SW 1271 (cell line): ENCODE measurements around the gene AP5Z1.
A peak's percentile ranks its signal among the peaks of the same experiment; 100 is the strongest.

Experiments used
- DNase-seq, 2 experiments: peaks; one replicate each; lab custom pipeline; 2025; lab: John Stamatoyannopoulos, UW

Gene AP5Z1

DNA sequence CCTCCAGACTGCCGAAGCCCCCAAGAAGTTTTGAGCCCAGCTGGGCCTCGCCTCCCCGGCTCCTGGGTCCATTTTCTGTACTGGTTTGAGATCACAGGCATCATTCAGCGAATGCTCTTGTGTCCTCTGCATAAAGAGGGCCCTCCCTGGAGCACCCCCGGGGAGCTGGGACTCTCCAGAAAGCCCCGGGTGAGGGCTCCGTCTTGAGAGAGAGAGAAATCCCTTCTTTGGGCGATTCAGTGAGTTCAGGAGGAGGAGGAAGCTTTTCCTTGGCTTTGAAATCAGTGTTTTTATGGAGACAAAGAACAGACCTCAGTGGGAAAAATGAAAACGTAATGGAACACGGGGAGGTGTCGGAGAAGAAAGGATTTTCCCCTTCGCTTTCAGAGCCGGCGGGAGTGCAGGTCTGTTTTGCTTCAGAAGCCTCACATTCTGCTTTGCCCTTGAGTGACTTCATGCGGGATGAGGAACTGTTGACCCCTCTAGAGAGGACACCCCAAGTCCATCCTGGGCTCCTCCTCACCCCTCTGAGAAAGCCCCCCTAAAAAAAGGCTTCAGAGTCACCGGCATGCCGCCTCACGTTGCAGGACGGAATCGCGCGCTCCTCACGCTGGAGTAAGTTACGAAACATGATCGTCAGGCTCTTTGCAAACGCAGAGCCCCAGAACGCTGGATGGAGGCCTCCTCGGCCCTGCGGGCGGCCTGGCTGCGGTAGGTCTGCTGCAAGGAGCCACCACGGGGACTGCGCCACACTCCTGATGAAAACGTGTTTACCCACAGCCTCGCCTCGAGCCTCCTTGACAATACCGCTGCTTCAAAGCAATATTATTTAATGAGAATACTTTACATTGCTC, 8.5 kb upstream of the AP5Z1 start:
- DNase-seq = no peak

DNA sequence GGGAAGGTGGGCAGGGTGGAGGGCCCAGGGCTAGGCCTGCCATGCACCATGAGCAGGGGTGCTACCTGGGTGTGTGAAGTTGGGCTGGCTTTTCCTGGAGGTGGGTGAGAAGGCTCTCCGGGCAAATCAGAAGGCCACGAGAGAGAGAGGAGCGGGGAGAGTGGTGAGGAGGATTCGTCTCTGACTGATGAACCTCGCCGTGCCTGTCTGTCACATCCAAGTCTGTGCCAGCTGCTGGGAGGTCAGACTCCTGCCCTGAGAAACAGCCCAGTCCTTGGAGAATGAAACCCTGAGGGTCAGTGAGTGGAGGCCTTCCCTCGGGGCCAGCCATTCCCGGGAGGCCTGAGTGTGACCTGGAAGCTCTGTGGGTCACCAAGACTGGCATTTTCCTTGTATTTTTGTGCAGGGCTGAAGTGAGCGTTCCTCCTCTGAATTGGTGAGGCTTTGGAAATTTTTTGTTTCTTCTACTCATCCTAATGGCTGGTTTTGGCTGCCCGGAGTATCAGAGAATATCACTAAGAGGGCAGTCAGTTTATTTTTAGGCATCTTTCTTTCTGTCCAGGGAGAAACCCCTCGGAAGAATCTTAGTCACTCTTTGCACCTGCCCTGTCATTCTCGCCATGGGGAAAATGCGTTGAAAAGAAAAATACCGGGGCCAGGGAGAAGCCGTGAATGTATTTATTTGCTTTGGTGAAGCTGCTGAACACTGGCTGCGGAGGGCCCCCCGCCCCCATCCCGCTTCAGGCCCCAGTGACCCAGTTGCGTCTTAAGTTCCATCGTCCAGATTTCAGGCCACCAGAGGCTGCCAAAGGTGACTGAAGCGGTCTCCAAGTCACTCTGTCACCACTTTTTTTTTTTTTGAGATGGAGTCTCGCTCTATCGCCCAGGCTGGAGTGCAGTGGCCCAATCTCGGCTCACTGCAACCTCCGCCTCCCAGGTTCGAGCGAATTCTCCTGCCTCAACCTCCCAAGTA, 6.5 kb upstream of the AP5Z1 start:
- DNase-seq = no peak

DNA sequence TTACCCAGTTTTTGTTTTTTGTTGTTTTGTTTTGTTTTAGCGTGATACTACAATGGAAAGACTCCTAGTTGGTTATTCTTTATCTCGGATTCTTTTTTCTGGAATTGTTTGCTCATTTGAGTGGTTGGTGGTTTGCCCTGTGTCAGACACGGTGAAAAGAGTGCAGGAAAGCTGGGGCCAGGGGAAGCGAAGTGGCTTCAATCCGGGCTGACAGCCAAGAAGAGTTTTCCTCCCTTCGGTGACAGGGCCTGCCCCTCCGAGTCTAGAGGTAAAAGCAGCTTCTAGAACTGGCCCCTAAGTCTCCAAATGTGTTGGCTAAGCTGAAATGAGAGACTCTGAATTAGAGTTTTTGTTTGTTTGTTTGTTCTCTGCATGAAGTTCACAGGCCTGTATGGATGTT, 5.7 kb upstream of the AP5Z1 start:
- no peak for DNase-seq

DNA sequence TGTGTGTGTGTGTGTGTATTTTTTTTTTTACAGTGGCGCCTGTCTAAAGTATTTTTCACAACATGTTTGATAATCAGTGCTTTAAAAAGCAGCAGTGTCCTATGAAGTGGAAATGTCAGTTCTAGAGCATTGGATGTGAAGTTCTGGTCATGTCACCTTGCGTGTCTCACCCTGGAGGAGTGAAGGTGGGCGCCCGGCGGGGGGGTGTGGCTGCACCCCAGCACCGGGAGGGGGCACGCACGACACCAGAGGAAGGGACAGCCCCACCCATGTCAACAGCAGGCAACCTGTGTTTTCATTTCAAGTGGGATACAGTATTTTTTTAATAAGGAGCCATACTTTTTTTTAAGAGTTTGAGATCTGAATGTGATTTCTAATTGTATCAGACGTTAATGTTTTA, 4.5 kb upstream of the AP5Z1 start:
- DNase-seq = no peak

DNA sequence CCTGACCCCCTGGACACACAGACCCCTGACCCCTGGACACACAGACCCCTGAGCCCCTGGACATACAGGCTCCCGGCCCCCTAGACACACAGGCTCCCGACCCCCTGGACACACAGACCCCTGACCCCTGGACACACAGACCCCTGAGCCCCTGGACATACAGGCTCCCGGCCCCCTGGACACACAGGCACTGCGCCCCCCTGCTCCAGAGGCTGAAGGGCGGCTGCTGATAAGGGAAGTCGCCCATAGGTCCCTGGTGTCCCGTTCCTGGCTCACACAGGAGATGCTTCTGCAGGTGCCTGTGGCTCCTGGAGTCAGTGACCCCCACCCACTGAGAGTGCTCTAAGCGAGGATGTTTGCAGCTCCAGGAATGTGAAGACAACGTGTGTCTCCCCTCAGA, 3.7 kb upstream of the AP5Z1 start:
- no peak for DNase-seq

- no peak for DNase-seq
Observed at GRCh38 chr7:4772306-4772705, 3.1 kb upstream of the AP5Z1 start.

DNA sequence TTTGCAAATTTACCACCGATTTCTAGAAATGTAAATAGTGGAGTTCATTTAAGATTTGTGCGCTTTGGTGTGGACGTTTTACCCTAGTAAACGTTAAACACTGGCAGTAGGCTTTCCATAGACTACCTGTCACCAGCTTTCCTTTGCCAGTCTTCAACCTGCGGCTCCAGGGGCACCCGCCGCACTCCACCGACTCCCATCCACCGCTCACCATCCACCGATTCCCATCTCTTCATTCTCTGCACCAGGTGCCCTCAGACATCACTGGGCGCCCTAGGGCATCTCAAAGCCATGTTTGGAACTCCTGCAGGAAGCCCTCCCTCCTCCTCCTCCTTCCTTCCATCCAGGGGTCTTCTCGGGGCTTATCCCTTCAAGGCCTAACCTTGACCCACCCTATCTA, 1.4 kb upstream of the AP5Z1 start:
- no peak for DNase-seq

DNA sequence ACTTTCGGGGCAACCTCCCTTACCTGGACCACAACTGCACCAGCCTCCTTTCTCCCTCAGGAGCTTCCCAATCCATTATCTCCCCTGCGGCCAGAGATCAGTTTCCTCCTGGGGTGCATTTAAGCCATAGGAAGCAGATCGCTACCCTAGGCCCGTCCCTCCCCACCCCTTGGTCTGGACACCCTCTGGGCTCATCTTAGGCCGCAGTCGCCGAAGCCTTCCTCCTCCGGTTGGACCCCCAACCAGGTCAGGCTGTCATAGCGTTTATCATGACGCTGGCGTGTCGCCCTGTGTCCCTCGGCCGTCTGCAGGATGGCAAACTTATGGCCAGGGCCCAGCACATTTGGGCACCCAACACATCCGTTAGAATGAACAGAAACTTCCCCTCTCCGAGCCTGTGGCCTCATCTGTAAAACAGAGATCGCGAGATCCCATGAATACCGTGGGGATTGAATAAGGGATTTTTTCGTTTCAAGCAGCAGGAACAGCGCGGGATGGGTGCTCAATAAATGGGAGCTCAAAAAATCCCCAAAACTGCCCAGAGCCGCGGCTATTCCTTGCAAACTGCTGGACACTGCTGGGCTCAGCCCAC, 669 bp upstream of the AP5Z1 start:
- peak; percentile 54 to 67 for DNase-seq

DNA sequence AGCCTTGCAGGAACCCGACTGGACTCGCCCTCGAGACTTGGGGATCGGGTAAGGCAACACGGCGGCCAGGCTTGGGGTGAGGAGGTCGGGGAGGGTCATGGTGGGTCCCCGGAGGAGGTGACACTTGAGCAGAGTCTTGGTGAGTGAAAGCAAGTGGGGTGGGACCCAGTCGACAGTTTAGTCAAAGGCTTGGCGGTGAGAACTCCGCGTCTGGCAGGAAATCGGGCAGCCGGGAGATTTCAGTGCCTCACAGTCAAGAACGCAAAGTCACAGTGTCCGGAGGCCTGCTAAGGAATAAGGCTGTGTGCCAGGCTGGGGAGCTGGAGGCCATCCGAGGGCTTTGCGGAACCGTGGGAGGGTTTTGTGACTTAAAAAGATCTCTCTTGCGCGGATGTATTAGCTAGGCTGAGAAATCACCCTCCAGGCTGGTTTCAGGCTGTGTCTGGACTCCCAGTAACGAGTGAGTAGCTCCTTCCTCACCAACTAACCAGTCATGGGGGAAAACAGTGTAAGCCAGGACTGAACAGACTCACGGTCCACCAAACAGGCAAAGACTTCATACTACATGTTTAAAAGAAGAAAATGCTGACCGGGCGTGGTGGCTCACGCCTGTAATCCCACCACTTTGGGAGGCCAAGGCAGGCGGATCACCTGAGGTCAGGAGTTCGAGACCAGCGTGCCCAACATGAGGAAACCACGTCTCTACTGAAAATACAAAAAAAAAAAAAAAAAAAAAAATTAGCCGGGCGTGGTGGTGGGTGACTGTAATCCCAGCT, 613 bp downstream of the AP5Z1 start:
- no peak for DNase-seq

- DNase-seq = no peak
Observed at GRCh38 chr7:4779118-4779517, 3.7 kb downstream of the AP5Z1 start.

DNA sequence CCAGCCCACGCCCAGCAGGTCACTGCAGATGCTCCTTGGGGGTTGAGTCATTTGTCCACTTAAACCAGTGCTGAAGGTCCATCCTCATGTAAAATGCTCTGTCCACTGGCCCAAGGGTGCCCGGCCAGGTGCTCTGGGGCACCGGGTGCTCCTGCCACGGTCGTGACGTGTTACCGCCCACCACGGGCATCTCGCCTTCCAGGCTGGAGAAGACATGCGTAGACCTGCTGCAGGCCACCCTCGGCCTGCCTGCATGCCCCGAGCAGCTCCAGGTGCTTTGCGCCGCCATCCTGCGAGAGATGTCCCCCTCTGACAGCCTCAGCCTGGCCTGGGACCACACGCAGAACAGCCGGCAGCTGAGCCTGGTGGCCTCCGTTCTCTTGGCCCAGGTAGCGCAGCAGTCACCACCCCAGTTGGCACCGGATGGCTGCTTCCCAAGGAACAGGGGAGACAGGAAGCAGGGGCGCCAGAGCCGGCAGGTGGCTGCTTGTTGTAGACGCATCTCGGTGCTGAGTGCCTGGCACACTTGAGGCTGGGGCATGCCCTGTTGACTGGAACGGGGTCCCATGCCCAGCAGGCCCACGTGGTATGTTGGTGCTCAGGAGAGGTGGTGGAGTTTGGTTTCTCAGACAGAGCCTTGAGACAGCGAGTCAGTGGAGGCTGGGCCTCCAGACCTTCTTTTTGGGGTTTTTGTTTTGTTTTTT, 6.1 kb downstream of the AP5Z1 start:
- no peak for DNase-seq

- DNase-seq = no peak
Observed at GRCh38 chr7:4782333-4783291, 7.2 kb downstream of the AP5Z1 start.

DNA sequence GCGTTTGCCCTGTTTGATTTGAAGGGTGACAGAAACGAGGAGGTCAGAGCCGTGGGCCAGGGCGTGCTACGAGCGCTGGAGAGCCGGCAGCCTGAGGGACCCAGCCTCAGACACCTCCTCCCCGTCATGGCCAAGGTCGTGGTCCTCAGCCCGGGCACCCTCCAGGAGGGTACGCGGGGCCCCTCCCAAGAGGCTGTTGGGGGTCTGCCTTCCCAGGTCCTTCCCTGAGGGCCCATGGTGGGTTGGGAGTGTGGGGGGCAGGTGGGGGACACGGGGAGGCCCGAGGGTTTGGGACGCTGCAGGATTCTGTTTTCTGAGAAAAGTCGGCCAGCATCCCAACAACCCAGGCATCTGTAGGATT, 7.8 kb downstream of the AP5Z1 start:
- no peak for DNase-seq

GRCh38 chr7:4783762-4784351, 8.4 kb downstream of the AP5Z1 start:
- DNase-seq = no peak

DNA sequence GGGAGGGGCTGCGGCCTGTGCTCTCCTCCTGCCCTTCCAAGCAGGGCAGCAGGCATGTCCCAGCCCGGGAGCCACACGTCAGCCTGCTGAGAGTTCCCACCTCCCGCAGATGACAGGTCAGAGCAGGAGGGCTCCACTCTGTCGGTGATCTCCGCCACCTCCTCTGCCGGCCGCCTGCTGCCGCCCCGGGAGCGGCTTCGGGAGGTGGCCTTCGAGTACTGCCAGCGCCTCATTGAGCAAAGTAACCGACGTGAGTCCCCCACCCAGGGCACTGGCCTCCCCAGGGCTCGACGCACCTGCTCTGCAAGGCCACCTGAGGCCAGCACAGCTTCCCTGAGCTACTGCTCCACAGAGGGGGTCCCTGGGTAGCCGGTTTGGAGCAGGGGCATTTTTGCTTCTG, 9.4 kb downstream of the AP5Z1 start:
- DNase-seq = no peak

DNA sequence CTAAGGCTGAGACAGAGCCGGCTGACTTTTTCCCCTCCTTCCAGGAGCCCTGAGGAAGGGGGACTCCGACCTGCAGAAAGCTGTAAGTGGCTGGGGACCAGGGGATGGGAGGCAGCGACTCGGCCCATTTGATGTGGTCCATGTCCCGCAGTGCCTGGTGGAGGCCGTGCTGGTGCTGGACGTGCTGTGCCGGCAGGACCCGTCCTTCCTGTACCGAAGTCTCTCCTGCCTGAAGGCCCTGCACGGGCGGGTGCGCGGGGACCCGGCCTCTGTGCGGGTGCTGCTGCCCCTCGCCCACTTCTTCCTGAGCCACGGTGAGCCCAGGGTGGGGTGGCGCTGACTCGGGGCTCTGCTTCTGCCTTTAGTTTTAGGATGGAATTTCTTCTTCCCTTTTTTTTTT, 9.9 kb downstream of the AP5Z1 start:
- no peak for DNase-seq

GRCh38 chr7:4786015-4786414, 10.6 kb downstream of the AP5Z1 start:
- DNase-seq = no peak

DNA sequence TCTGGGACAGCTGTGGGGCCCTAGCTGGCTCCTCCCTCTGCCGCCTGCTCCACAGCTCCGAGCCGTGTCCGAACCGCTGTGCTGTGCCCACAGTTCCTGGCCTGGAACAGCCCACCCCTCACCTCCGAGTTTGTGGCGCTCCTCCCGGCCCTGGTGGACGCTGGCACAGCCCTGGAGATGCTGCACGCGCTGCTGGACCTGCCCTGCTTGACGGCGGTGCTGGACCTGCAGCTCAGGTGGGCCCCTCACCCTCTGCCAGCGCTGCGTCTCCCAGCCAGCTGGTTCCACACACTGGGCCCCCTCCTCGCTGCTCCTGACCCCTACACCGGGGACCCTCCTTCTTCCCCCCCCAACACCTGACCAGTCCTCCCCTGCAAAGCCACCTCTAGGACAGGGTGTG, 12.1 kb downstream of the AP5Z1 start:
- DNase-seq = no peak

DNA sequence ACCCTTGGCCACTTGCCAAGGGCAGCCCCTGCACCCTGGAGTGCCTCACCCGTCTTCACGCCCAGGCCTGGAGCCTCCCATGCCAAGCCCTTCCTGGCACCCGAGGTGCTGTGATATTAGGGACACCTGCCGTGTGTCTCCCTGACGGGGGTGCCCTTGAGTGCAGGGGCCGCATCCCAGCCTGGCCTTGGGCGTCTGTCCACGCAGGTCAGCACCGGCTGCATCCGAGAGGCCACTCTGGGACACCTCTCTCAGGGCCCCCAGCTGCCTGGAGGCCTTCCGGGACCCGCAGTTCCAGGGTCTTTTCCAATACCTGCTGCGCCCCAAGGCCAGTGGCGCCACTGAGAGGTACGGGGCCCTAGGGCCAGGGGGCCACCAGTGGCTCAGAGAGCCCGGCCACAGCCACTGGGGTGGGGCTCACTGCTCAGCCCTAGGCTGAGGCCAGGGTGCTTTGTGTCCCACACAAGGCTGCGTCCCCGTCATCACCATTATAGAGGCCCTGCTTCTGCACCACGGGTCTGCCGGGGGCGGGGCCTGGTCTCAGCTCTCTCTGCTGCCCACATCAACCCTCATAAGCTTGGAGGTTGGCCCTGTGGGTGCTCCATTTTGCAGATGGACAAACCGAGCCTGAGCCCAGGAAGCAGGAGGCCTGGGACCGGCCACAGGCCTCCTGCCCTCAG, 12.7 kb downstream of the AP5Z1 start:
- no peak for DNase-seq
